ENCODE measurements around the gene OTOS. TPM values are rescaled to one million over a fixed set of nuclear protein-coding genes. Genes with fewer than 3 reads are reported as not detected.

OTOS gene
- total RNA-seq, 1 experiment from 2014 or later: not detected

GRCh38 chr2:240138254-240138984 lies 2.0 kb downstream of the OTOS start:
- H3K9ac ChIP-seq (ENCODE audit: low read length): no peak overlapping the region
- H3K4me2 ChIP-seq (ENCODE audit: low read length): no peak overlapping the region
- H3K36me3 ChIP-seq (ENCODE audit: control insufficient read depth in 1 of 2, insufficient read depth in 2 of 2, low read length in 2 of 2): no peaks in the 10 kb centered on the region; a peak in 1 of 4 replicates
- H3K79me2 ChIP-seq (ENCODE audit: insufficient read depth, low read length): peaks cover 28% of the 10 kb centered on the region
- TF ChIP-seq SP1 (IDR thresholded peaks at IDR 0.05; ENCODE audit: low read depth) (no peak), RAD21 (IDR thresholded peaks at IDR 0.05; ENCODE audit: low read depth) (no peak), POLR2AphosphoS5 (IDR thresholded peaks at IDR 0.05; ENCODE audit: low read depth, low read length) (no peak), TCF7L2 (IDR thresholded peaks at IDR 0.05; ENCODE audit: borderline replicate concordance, extremely low read depth, insufficient read depth, insufficient read length) (no peak), ZNF274 (IDR thresholded peaks at IDR 0.05; ENCODE audit: low read depth, low read length) (no peak), YY1 (IDR thresholded peaks at IDR 0.05; ENCODE audit: extremely low read depth, insufficient replicate concordance, low read depth, low read length) (no peak), EGR1 (IDR thresholded peaks at IDR 0.05; ENCODE audit: low read depth) (no peak), POLR2A (IDR thresholded peaks at IDR 0.05; ENCODE audit: borderline replicate concordance, extremely low read depth, insufficient read depth, insufficient read length) (no peak), REST (IDR thresholded peaks at IDR 0.05; ENCODE audit: low read depth) (no peak), JUND (IDR thresholded peaks at IDR 0.05) (no peak), SRF (IDR thresholded peaks at IDR 0.05; ENCODE audit: low read depth) (no peak), EZH2phosphoT487 (IDR thresholded peaks at IDR 0.05; ENCODE audit: borderline replicate concordance) (no peak)
- TF ChIP-seq, protein P1, sequence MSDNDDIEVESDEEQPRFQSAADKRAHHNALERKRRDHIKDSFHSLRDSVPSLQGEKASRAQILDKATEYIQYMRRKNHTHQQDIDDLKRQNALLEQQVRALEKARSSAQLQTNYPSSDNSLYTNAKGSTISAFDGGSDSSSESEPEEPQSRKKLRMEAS (IDR thresholded peaks at IDR 0.05): no peak
- ChIA-PET POLR2A (no interaction called here), CTCF (interaction anchor here (1.2 kb wide), 1 partner anchor 77 kb away, joined by 3 read pairs; no protein-coding TSS in a partner anchor), RAD21 (ENCODE audit: low non-redundant PET in 1 of 2, low total read pairs in 2 of 2, uncharacterized antibody in 2 of 2, unreplicated experiment in 2 of 2) (interaction anchor here in 1 of 2 experiments (1.1 kb wide), 1 partner anchor 77 kb away, joined by 3 read pairs; no protein-coding TSS in a partner anchor)
- no peak for DNase-seq (ENCODE audit: low read depth, low spot score)
- no peak overlapping the region for H2AFZ ChIP-seq (ENCODE audit: low read depth, low read length, poor library complexity, severe bottlenecking)
- no peaks in the 10 kb centered on the region for H3K27me3 ChIP-seq (ENCODE audit: insufficient read depth, low read length)
- H3K4me3 ChIP-seq (replicated peaks in 1 of 2; ENCODE audit: low read depth in 1 of 2, low read length in 2 of 2): no peak overlapping the region
- no peak for ATAC-seq
- BruUV-seq (replicated peaks): no TSS peak
- H3K27ac ChIP-seq (ENCODE audit: low read depth, low read length): no peak overlapping the region
- no peaks in the 10 kb centered on the region for H4K20me1 ChIP-seq (ENCODE audit: insufficient read depth)
- H3K9me3 ChIP-seq (ENCODE audit: control insufficient read depth in 1 of 2, insufficient read depth in 1 of 2, low read depth in 1 of 2, low read length in 2 of 2): no peaks in the 10 kb centered on the region
- H3K9me2 ChIP-seq (ENCODE audit: insufficient read depth): no peaks in the 10 kb centered on the region
- H3K4me1 ChIP-seq (ENCODE audit: control insufficient read depth in 1 of 2, insufficient read depth in 2 of 2, low read length in 2 of 2): peaks cover 7 to 19% of the 10 kb centered on the region in 2 experiments; a peak in 3 of 4 replicates
- intact Hi-C loops (cut with micrococcal nuclease): no loop called here

Data from HCT116 (cell line).